IMR-90 (cell line): Measurements from ENCODE around the gene CDK10.
A peak's percentile ranks its signal among the peaks of the same experiment; 100 is the strongest.

Experiments
- BHLHE40 ChIP-seq: fragments of 150-350 bp; IDR thresholded peaks from 2 replicates; pipeline ENCODE4 v1.6.1; 2016; ENCODE audit warnings: mild to moderate bottlenecking, low read depth, low read length
- CEBPB ChIP-seq: IDR thresholded peaks from 2 replicates; pipeline ENCODE4 v1.6.1; 2012; ENCODE audit warnings: low read depth, low read length, improper control_type of control experiment
- CHD1 ChIP-seq: IDR thresholded peaks from 2 replicates; pipeline ENCODE4 v1.6.1; 2012; ENCODE audit warnings: low read depth, low read length, improper control_type of control experiment
- FOS ChIP-seq: fragments of 150-350 bp; IDR thresholded peaks from 2 replicates; pipeline ENCODE4 v1.6.1; 2016; ENCODE audit warnings: low read depth, low read length
- MAFK ChIP-seq: IDR thresholded peaks from 2 replicates; pipeline ENCODE4 v1.6.1; 2012; ENCODE audit warnings: low read depth, low read length, improper control_type of control experiment
- MAZ ChIP-seq: IDR thresholded peaks from 2 replicates; pipeline ENCODE4 v1.6.1; 2012; ENCODE audit warnings: low read depth, mild to moderate bottlenecking, low read length, improper control_type of control experiment, moderate library complexity, borderline replicate concordance
- NFE2L2 ChIP-seq: fragments of 150-350 bp; IDR thresholded peaks from 2 replicates; pipeline ENCODE4 v1.6.1; 2016; ENCODE audit warnings: low read depth, mild to moderate bottlenecking, low read length
- POLR2A ChIP-seq: IDR thresholded peaks from 2 replicates; pipeline ENCODE4 v1.6.1; 2012; ENCODE audit warnings: mild to moderate bottlenecking, low read depth, low read length
- RAD21 ChIP-seq: IDR thresholded peaks from 2 replicates; pipeline ENCODE4 v1.6.1; 2012; ENCODE audit warnings: low read length, improper control_type of control experiment
- RFX5 ChIP-seq: IDR thresholded peaks from 2 replicates; pipeline ENCODE4 v1.8.0; 2012; ENCODE audit warnings: low read depth, mild to moderate bottlenecking, low read length, moderate library complexity
- SMC3 ChIP-seq: fragments of 150-350 bp; IDR thresholded peaks from 2 replicates; pipeline ENCODE4 v1.6.1; 2016; ENCODE audit warnings: low read depth, mild to moderate bottlenecking, antibody characterized with exemption, low read length, moderate library complexity
- USF2 ChIP-seq: fragments of 150-350 bp; IDR thresholded peaks from 2 replicates; pipeline ENCODE4 v1.6.1; 2017; ENCODE audit warnings: mild to moderate bottlenecking, antibody characterized with exemption, low read length, low read depth
- TF ChIP-seq, protein P1 (sequence below): conservative IDR thresholded peaks from 2 replicates; pipeline ENCODE4 v1.5.1; 2012; ENCODE audit warnings: mild to moderate bottlenecking, low read depth, low read length, improper control_type of control experiment

- TF ChIP-seq POLR2A: no peak
- TF ChIP-seq, protein P1, sequence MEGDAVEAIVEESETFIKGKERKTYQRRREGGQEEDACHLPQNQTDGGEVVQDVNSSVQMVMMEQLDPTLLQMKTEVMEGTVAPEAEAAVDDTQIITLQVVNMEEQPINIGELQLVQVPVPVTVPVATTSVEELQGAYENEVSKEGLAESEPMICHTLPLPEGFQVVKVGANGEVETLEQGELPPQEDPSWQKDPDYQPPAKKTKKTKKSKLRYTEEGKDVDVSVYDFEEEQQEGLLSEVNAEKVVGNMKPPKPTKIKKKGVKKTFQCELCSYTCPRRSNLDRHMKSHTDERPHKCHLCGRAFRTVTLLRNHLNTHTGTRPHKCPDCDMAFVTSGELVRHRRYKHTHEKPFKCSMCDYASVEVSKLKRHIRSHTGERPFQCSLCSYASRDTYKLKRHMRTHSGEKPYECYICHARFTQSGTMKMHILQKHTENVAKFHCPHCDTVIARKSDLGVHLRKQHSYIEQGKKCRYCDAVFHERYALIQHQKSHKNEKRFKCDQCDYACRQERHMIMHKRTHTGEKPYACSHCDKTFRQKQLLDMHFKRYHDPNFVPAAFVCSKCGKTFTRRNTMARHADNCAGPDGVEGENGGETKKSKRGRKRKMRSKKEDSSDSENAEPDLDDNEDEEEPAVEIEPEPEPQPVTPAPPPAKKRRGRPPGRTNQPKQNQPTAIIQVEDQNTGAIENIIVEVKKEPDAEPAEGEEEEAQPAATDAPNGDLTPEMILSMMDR: no peak
- no peak for TF ChIP-seq NFE2L2
- no peak; the same call in 1 of the 2 replicates for TF ChIP-seq MAZ
- TF ChIP-seq MAFK: no peak
- no peak for TF ChIP-seq SMC3
- TF ChIP-seq RFX5: no peak
- TF ChIP-seq CHD1: 0 out of 2 replicates have a peak, but pooled peaks have one; percentile 52
- no peak for TF ChIP-seq FOS
- TF ChIP-seq RAD21: no peak
- no peak for TF ChIP-seq CEBPB
- TF ChIP-seq USF2: no peak
- TF ChIP-seq BHLHE40: no peak
These were observed 28.1 kb upstream of the CDK10 start for GRCh38 chr16:89658221-89658879.
